AG04450 (cell line): ENCODE data around the gene LONRF2. TPM values are rescaled to one million over a fixed set of nuclear protein-coding genes. Genes with fewer than 3 reads are reported as not detected.

ENCODE experiments used
- CTCF ChIA-PET: fragments of 300-600, 350-600 bp; formaldehyde crosslinking; extraction: SDS; loops from one replicate; lab custom pipeline; 2022; ENCODE audit warnings: antibody characterized with exemption, inconsistent platforms; lab: Charles Lee
- POLR2A ChIA-PET: fragments of 350-600 bp; formaldehyde crosslinking; extraction: SDS; loops from one replicate; lab custom pipeline; 2021; ENCODE audit warnings: antibody characterized with exemption, inconsistent platforms; lab: Yijun Ruan, JAX
- DNase-seq: peaks from one replicate; pipeline ENCODE4 v3.0.0-alpha.2; 2011; ENCODE audit warnings: low read depth, low spot score
- H3K27ac ChIP-seq: one replicate; pipeline ENCODE4 v1.5.1; 2012; ENCODE audit warnings: low read depth, low read length, control low read depth
- H3K27me3 ChIP-seq: one replicate; pipeline ENCODE4 v1.6.0; 2012; ENCODE audit warnings: low read length; ENCODE audit not compliant: control insufficient read depth, insufficient read depth
- H3K4me3 ChIP-seq: 2 replicates; pipeline ENCODE4 v1.5.1; 2011; ENCODE audit warnings: mild to moderate bottlenecking, low read depth, low read length, control low read depth
- H3K9me3 ChIP-seq: 2 replicates; pipeline ENCODE4 v1.5.1; 2012; ENCODE audit warnings: low read length; ENCODE audit not compliant: control insufficient read depth, insufficient read depth
- polyA plus RNA-seq: library from polyadenylated mRNA; depleted of rRNA; stranded (reverse); fragments of >200 nt; gene quantifications from 2 replicates; pipeline ENCODE4 v1.2.3, GENCODE V29; 2011
- TF ChIP-seq, protein P1 (sequence below): IDR thresholded peaks from 2 replicates; pipeline ENCODE4 v1.5.1; 2011; ENCODE audit warnings: low read depth, low read length, control low read depth, inconsistent platforms

LONRF2 gene
- polyA plus RNA-seq, 1 experiment = 0.98 TPM

DNA sequence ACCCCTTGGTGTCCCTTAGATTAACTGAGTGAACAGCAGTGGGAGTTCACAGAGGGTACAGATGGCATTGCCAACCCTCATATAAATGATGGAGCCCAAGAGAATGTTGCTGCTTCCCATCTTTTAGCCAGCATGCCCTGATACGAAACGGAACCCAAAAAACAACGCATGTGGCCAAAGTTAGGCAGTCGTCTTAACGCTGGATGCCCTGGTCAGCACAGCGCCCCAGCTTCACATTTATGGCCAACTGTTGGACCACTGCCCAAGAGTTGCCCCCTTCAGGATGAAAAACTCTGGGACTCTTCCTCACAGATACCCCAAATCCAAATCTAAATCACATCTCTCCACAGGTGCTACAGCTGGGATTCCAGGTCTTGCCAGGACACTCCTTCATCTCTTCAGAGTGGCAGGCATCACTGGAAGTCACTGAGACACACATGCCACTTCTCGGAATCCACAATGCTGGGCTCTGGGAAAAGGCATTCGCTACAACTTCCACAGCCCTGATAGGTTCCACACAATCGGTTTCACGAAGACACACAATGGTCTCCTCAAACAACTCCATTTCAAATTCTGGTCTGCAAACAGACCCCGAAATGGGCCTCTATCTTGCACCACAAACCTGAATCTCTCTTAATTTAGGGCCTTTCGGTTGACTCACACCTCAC, 44.6 kb downstream of the LONRF2 start:
- H3K9me3 ChIP-seq = no peaks in the 10 kb centered on the region
- ChIA-PET CTCF (interaction anchor here (2.5 to 7.6 kb wide), 2 partner anchors 16 to 103 kb away, joined by 9 to 77 read pairs; no protein-coding TSS in a partner anchor), POLR2A (no interaction called here)
- TF ChIP-seq, protein P1, sequence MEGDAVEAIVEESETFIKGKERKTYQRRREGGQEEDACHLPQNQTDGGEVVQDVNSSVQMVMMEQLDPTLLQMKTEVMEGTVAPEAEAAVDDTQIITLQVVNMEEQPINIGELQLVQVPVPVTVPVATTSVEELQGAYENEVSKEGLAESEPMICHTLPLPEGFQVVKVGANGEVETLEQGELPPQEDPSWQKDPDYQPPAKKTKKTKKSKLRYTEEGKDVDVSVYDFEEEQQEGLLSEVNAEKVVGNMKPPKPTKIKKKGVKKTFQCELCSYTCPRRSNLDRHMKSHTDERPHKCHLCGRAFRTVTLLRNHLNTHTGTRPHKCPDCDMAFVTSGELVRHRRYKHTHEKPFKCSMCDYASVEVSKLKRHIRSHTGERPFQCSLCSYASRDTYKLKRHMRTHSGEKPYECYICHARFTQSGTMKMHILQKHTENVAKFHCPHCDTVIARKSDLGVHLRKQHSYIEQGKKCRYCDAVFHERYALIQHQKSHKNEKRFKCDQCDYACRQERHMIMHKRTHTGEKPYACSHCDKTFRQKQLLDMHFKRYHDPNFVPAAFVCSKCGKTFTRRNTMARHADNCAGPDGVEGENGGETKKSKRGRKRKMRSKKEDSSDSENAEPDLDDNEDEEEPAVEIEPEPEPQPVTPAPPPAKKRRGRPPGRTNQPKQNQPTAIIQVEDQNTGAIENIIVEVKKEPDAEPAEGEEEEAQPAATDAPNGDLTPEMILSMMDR = no peak
- DNase-seq = no peak
- H3K27me3 ChIP-seq = no peaks in the 10 kb centered on the region
- no peak overlapping the region for H3K27ac ChIP-seq
- H3K4me3 ChIP-seq = no peak overlapping the region

DNA sequence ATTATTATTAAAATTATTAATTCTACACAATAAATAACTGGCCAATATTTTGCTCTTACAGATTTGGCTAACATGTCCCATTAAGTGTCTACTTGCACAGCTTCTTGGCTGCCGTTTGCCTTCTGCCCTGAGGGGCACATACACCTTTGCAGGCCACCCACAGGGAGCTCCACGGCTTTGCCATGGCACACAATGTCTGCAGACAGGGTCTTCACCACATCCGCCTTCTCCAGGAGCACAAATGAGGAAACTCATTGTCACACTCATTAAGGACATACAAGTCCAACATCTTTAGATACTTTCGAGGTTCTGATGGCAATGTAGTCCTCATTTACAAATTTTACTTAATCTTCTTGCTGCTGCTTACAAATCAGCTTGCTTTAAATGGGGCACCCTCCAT, 45.6 kb downstream of the LONRF2 start:
- TF ChIP-seq, protein P1 = no peak
- DNase-seq = no peak
- ChIA-PET POLR2A (no interaction called here), CTCF (interaction anchor here (2.5 to 7.6 kb wide), 2 partner anchors 15 to 104 kb away, joined by 9 to 77 read pairs; no protein-coding TSS in a partner anchor)
- Histone ChIP-seq H3K4me3 (no peak overlapping the region), H3K27me3 (no peaks in the 10 kb centered on the region), H3K27ac (no peak overlapping the region), H3K9me3 (no peaks in the 10 kb centered on the region)

DNA sequence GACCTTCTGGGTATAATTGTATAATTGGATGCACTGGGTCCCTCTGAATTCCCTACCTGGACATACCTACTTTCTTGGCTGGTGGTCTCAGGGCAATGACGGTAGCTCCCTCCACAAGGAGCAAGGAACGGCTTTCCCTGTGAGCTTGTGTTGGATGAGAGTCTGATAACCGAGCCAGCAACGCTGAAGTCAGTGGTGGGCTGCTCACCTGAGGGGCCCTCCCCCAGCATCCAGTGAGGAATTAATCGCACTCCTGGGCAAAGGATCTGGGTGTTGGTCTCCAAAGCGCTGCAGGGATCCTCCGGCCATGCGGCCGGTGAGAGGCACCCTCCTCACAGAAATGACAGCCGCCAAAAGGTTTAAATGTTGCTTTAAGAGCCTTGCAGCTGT, 47.1 kb downstream of the LONRF2 start:
- no peaks in the 10 kb centered on the region for H3K27me3 ChIP-seq
- ChIA-PET CTCF (interaction anchor here (2.5 to 7.6 kb wide), 2 partner anchors 13 to 106 kb away, joined by 9 to 77 read pairs; no protein-coding TSS in a partner anchor), POLR2A (no interaction called here)
- no peak for DNase-seq
- H3K9me3 ChIP-seq = peaks cover 7% of the 10 kb centered on the region
- H3K4me3 ChIP-seq = no peak overlapping the region
- no peak overlapping the region for H3K27ac ChIP-seq
- TF ChIP-seq, protein P1 = no peak

DNA sequence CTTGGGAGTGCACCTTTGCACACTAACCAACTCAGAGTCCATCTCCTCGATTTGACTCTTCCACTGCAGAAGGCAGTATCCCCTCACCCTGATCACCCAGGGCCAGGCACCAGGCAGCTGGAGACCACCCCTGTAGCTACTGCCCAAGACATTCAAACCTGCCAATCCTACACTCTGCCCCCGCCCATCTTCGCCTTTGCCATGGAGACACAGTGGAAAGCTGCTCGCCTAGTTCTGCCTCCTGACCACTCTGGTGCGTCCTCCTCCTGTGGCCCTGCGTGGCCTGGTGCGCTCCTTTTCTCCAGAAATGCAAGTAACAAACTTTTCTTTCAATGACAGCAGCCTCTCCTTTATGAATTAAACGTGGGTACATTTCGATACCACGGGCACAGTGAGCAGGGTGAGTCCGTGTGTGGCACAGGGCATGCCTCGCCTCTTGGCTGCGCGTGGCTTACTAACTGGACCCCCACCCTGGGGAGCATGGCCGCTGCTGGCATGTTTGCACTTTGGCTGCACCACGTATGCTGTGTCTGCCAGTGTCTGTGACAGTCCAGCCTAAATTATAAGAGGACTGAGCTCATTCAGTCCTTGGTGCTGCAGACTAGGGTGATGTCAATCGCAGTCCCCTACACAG, 47.6 kb downstream of the LONRF2 start:
- no peak overlapping the region for H3K27ac ChIP-seq
- no peaks in the 10 kb centered on the region for H3K27me3 ChIP-seq
- no peak for DNase-seq
- ChIA-PET POLR2A (no interaction called here), CTCF (interaction anchor here (1.3 to 7.6 kb wide), 3 partner anchors 13 to 106 kb away, joined by 3 to 77 read pairs (median 8); no protein-coding TSS in a partner anchor)
- TF ChIP-seq, protein P1 = no peak
- no peak overlapping the region for H3K4me3 ChIP-seq
- H3K9me3 ChIP-seq = peaks cover 7% of the 10 kb centered on the region

DNA sequence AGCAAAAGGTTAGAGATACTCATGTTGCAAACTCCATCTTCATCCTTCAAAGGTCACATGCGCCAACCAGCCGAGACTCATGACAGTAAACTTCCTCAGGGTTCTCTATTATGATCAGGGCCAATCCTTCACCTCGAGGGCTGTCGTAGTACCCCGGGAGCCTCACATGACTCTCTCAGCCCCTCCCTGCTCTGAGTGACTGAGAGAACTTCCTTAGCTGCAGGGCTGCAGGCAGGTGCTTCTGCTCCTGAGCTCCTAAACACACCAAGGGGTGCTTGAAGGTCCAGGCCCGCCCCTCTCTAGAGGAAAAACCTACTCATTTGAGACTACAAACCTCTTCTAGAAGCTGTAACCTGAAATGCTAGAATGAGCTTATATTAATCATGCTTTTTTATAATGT, 48.2 kb downstream of the LONRF2 start:
- Histone ChIP-seq H3K9me3 (peaks cover 7% of the 10 kb centered on the region), H3K4me3 (no peak overlapping the region), H3K27ac (no peak overlapping the region), H3K27me3 (no peaks in the 10 kb centered on the region)
- TF ChIP-seq, protein P1 = no peak
- POLR2A ChIA-PET = no interaction called here
- CTCF ChIA-PET = interaction anchor here (1.3 to 7.6 kb wide), 3 partner anchors 12 to 107 kb away, joined by 3 to 77 read pairs (median 8); no protein-coding TSS in a partner anchor
- DNase-seq = no peak
